Osteocyte (in vitro differentiated cells): ENCODE data around the gene CYP4F12. TPM values are rescaled to one million over a fixed set of nuclear protein-coding genes. Genes with fewer than 3 reads are reported as not detected.
A peak's percentile ranks its signal among the peaks of the same experiment; 100 is the strongest.

Source experiments
- DNase-seq: peaks from one replicate; pipeline ENCODE4 v3.0.0; 2021; ENCODE audit warnings: mixed read lengths; ENCODE audit not compliant: unreplicated experiment; ENCODE audit errors: extremely low spot score
- H3K27ac Mint-ChIP-seq: one replicate; pipeline ENCODE4 v1.8.0; 2021; ENCODE audit warnings: mild to moderate bottlenecking, mixed read lengths; ENCODE audit not compliant: unreplicated experiment
- H3K27me3 Mint-ChIP-seq: one replicate; pipeline ENCODE4 v1.8.0; 2021; ENCODE audit warnings: mixed read lengths; ENCODE audit not compliant: unreplicated experiment
- H3K36me3 Mint-ChIP-seq: one replicate; pipeline ENCODE4 v1.8.0; 2021; ENCODE audit warnings: mixed read lengths; ENCODE audit not compliant: unreplicated experiment
- H3K4me1 Mint-ChIP-seq: one replicate; pipeline ENCODE4 v1.8.0; 2021; ENCODE audit warnings: mixed read lengths; ENCODE audit not compliant: unreplicated experiment
- H3K4me3 Mint-ChIP-seq: one replicate; pipeline ENCODE4 v1.8.0; 2021; ENCODE audit warnings: mild to moderate bottlenecking, moderate library complexity, mixed read lengths; ENCODE audit not compliant: unreplicated experiment
- H3K9me3 Mint-ChIP-seq: one replicate; pipeline ENCODE4 v1.8.0; 2021; ENCODE audit warnings: mixed read lengths; ENCODE audit not compliant: unreplicated experiment
- CTCF ChIP-seq: fragments of 200-600 bp; sonication (generic); IDR thresholded peaks from 2 replicates; pipeline ENCODE4 v1.5.0; 2021; ENCODE audit warnings: antibody characterized with exemption, mild to moderate bottlenecking, moderate library complexity
- total RNA-seq: library from RNA; stranded (reverse); gene quantifications from 2 replicates; pipeline ENCODE4 v1.2.1, GENCODE V29; 2021

The CYP4F12 gene
- total RNA-seq, 1 donor from 2014 or later = not detected

- TF ChIP-seq CTCF = no peak
- Mint-ChIP-seq H3K27me3 (no peaks in the 10 kb centered on the region), H3K36me3 (no peaks in the 10 kb centered on the region), H3K27ac (no peak overlapping the region), H3K4me3 (no peak overlapping the region), H3K9me3 (peaks cover 10% of the 10 kb centered on the region), H3K4me1 (no peaks in the 10 kb centered on the region)
- peak; percentile 32 for DNase-seq
These were observed 6.0 kb upstream of the CYP4F12 start for GRCh38 chr19:15666883-15667282.

DNA sequence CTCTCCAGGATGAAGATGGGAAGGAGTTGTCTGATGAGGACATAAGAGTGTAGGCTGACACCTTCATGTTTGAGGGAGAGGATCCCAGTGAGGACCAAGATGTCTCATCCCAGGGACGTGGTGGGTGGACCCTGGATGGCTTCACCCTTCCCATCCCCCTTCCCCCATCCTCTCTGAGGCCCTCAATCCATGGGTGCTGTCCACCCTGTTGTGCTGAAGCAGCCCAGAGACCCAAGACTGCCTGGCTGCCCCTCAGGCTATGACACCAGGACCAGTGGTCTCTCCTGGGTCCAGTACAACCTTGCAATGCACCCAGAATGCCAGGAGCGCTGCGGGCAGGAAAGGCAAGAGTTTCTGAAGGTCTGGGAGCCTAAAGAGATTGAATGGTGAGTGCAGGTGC lies 3.4 kb upstream of the CYP4F12 start:
- Mint-ChIP-seq H3K27me3 (no peaks in the 10 kb centered on the region), H3K9me3 (peaks cover 7% of the 10 kb centered on the region), H3K4me3 (no peak overlapping the region), H3K27ac (no peak overlapping the region), H3K36me3 (no peaks in the 10 kb centered on the region), H3K4me1 (no peaks in the 10 kb centered on the region)
- TF ChIP-seq CTCF = no peak
- DNase-seq = peak; percentile 53

DNA sequence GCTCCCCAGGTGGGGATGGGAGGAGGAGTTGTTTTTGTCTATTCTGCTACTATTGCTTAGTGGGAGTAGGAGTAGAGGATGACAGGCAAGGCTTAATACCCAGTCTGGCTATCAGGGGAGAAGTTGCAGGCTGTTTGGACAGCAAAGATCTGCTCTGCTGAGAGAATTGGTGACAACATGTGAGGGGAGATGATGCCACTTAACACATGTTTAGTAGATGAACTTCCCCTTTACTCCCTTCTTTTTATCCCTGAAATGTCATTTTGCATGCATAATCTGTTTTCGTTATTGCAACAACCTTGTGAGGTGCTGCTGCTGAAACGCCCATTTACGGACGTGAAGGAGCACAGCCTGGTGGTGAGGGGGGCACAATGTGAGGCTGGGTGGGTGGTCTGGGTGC lies 3.0 kb upstream of the CYP4F12 start:
- Mint-ChIP-seq H3K27ac (no peak overlapping the region), H3K36me3 (no peaks in the 10 kb centered on the region), H3K4me1 (no peaks in the 10 kb centered on the region), H3K4me3 (no peak overlapping the region), H3K27me3 (no peaks in the 10 kb centered on the region), H3K9me3 (peaks cover 5% of the 10 kb centered on the region)
- no peak for TF ChIP-seq CTCF
- DNase-seq = peak; percentile 51

GRCh38 chr19:15671237-15671821 lies 1.6 kb upstream of the CYP4F12 start:
- H3K27ac Mint-ChIP-seq = no peak overlapping the region
- H3K4me3 Mint-ChIP-seq = no peak overlapping the region
- H3K27me3 Mint-ChIP-seq = no peaks in the 10 kb centered on the region
- H3K9me3 Mint-ChIP-seq = peaks cover 5% of the 10 kb centered on the region
- TF ChIP-seq CTCF = no peak
- no peaks in the 10 kb centered on the region for H3K36me3 Mint-ChIP-seq
- H3K4me1 Mint-ChIP-seq = no peaks in the 10 kb centered on the region
- no peak for DNase-seq

DNA sequence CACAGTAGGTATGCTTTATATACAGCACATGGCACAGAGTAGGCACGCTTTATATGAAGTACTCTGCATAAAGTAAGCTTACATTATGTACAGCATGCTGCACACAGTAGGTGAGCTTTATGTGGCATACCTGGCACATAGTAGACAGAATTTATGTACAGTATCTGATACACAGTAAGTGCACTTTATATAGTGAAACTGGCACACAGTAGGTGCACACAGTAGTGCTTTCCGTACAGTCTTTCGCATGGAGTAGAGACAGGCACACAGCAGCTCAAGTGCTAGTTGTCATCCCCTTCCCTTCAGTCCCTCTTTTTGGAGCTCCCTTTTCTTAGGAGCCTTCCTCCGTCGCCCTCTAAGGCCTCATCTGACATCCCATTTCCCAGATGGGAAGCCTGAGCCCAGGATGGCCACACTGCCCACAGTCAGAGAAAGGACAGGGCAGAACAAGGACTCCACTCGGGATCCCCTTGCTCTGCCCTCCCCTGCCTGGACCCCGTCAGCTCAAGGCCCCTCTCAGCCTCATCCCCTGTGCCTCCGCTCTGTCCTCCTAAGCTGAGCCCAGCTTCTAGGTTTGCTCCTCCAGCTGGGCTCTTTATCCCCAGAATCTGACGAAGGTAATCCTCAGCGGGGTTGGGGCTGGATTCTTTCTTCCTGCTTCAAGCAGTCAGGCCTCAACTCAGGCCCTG lies 852 bp upstream of the CYP4F12 start:
- Mint-ChIP-seq H3K4me1 (no peaks in the 10 kb centered on the region), H3K9me3 (peaks cover 5% of the 10 kb centered on the region), H3K36me3 (no peaks in the 10 kb centered on the region), H3K4me3 (no peak overlapping the region), H3K27me3 (no peaks in the 10 kb centered on the region), H3K27ac (no peak overlapping the region)
- no peak for TF ChIP-seq CTCF
- no peak for DNase-seq
